GDM1 (cell line): ENCODE data around the gene AFAP1L2.
"Not testable (repeated sequence)": the region's sequence is repeated elsewhere in the genome, so short reads cannot be mapped to it uniquely, and the experiment has no call there.

Source experiments
- DNase-seq: peaks from one replicate; lab custom pipeline; 2025; lab: John Stamatoyannopoulos, UW

The AFAP1L2 gene

DNA sequence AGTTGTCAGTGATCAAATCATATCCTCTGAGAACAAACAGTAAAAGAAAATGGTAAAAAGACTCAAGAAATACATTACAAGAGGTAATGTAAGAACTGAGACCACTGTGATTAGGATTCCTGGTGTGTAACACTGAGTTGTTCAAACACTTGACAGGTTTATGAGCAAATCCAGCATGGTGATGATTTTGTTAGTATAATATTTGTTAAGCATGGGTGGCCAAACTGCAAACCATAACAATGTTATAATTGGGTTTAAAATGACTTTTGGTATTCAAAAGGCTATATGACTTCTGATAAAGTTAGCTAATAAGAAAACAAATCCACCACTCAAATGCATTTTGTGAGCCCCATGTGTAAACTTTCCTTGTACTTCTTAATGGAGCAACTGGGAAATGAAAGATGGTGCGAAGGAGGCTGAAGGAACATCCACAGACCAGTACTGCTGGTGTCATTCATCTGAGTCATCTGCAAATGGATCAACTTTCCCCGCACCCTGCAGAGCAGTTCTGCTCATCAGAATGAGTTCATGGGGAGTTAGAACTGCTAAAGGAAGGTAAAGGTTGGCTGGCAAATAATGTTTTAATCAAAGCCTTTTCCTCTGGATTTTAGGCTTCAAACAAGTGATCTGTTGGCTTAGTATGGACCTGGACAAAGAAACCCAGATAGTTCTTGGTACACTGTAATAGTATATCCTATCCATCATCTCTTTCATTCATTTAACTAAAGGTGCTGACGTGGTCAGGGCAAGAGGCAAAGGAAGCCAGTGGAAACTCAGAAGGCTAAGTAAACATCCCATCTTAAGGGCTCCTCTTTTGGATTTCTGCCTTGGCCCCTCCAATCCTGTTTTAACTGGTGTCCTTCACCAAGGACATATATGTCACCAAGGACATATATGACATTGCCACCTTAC, 45.0 kb downstream of the AFAP1L2 start:
- DNase-seq: no peak

DNA sequence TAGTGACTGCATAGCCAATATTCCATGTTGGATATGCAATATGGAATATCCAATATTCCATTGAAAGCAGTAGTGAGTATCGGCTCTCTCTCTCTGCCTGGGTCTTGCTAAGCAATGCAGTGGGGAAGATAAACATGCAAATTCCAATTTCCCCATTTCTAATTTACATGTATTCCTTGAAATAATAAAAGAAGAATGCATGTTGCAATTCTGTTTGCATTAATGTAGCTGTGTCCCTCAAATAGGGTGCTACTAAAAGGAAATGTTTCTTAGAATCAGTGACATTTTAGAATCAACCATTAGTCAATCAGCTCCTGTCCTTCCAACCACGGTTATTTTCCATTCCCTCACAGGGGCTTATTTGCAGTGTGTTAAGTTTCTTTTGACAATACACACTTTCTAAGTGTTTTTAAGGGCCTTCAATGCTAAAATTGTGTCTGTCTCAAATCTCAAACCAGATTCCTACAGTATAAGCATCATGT, 46.7 kb downstream of the AFAP1L2 start:
- no peak for DNase-seq

DNA sequence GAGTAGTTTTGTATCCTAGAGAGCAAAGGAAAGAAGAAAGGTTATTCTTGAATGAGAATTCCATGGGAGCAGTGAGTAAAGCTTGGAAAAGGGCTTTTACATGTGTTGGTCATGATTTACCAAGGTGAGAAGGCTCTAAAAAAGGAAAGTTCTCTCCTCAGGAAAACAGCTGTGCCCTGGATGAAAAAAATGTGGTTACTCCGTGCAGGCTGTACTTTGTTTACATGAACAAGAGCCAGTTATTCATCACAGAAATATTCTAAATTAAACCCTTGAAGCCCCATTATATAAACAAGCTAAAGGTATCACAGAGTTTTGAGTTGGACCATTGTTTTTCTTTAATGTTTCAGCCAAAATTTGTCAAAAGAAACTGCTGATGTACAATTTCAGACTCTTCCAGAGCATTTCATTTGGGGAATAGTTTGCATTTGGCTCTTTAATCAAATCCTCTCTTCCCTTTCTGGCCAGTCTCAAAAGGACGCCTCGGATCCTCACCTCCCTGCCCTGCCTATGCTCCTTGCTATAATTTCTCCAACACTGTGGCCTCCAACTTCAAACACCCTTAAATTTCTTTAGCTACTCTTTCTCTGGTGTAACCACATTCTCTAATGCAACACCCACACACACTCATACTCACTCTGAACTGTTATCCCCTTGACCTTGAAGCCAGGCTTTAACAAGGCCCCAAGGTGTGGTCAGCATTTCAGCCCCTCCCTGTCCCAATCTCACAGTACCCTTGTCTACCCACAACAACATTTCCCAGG, 47.4 kb downstream of the AFAP1L2 start:
- no peak for DNase-seq

DNA sequence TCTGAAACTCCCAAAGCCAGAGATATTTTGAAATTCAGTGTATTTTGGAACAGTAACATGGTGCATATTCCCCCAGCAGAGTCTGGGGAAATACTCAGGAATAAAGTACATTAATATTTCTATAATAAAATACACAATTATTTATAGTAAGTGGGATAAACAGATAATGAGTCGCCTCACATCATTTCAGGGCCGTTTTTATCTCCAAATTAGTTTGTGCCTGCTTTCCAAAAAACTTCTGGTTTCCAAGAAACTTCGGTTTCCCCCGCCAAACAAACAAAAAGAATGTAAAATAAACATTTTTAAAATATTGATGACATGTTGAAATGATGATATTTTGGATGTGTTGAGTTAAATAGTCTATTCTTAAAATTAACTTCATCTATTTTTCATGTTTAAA, 48.2 kb downstream of the AFAP1L2 start:
- no peak for DNase-seq

DNA sequence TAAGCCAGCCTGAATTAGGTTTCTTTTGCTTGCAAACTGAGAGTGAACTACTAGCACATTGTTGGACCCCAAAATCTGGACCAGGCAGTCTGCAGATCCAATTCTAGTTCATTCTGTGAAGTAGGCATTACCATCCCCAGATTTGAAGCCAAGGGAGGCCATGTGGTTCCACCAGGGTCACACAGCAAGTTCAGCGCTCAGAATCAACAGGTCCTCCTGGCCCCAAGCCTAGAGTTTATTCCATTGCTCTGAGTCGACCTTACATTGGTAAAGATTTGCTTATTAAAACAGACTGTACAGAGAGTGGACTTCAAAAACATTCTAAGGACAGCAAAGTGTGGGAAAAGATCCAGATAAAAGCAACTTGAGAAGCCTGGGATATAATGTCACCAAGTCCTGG, 50.9 kb downstream of the AFAP1L2 start:
- DNase-seq: no peak

DNA sequence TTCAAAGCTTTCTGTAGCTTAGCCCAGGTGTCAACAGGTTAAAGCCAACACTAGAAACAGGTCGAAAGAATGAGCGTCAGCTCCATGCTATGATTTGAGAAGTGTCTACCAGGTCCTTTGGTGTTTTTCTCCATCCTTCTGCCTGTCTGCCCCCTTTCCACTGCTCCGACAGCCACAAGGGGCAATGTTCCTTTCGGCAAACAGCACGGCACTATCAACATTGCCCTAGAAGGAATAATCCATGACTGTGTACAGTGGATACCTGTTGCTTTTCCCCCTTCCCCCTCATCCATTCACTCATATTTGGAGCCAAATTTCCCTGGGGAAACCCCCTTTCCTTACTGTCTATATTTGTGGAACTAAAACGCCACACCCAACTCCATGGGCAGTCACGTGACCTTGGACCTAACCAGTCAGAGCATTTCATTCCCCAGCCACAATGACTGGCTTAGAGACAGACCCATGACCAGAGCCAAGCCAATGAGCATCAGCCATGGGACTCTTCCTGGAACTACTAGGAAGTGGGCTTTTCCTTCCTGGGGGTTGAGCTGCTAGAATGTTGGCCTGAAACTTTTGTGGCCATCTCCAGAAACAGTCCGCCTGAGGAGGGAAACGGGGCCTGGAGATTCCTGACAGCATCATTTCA, 51.5 kb downstream of the AFAP1L2 start:
- DNase-seq: no peak

DNA sequence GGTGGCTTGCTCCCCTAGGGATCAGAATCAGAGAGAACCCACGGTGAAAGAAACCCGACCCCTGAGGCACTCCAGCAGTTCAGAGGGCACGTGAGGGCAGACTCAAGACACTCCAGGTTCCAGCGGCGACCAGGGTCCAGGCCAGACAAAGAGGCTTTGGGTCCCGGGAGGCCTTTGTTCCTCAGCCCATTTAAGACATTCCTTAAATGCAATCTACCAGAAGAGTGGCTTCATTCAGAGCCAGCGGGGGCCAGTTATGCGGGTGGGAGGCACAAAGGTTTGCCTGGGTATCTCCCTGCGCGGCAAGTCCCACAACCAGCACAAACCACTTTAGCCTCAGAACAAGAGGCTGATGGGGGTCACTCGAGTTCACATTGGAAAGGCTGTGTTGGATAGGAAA, 53.6 kb downstream of the AFAP1L2 start:
- DNase-seq: no peak

DNA sequence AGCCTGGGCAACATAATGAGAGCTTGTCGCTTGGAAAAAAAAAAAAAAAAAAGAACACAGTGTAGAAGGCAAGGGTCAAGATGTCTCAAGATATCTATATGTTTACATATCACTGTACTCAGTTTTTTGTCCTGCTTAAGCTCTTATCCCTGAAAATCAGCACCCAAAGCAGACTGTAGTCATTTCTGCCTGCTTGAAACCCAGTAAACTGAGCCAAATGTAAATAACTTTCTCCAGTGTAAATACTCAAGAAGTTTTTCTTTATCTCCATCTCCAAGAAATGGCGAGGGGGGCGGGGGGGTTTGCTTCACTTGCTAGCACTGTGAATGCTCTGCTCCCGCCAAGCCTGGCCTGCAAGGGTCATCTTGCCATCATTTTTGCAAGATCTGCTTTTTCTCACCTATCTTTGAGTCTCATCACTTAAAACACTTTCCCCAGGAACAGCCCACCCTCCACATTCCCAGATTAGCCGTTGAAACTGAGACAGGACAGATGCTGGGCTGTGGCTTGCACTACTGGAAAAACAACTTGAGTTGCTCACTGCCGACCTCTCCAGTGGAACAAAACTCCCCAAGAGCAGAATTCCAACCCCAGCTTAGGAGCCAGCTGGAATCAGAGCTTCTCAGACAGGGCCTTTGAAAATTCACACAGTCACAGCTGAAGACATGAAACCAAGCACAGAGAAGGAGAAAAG, 54.6 kb downstream of the AFAP1L2 start:
- DNase-seq: no peak

DNA sequence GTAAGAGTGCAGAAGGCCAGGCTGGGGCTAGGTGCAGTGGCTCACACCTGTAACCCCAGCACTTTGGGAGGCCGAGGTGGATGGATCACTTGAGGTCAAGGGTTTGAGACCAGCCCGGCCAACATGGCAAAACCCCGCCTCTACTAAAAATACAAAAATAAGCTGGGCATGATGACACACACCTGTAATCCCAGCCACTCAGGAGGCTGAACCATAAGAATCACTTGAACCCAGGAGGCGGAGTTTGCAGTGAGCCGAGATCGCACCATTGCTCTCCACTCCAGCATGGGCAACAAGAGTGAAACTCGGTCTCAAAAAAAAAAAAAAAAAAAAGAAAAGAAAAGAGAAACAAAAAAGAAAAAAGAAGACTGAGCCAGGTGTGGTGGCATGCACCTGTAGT, 55.2 kb downstream of the AFAP1L2 start:
- DNase-seq: not testable (repeated sequence)

DNA sequence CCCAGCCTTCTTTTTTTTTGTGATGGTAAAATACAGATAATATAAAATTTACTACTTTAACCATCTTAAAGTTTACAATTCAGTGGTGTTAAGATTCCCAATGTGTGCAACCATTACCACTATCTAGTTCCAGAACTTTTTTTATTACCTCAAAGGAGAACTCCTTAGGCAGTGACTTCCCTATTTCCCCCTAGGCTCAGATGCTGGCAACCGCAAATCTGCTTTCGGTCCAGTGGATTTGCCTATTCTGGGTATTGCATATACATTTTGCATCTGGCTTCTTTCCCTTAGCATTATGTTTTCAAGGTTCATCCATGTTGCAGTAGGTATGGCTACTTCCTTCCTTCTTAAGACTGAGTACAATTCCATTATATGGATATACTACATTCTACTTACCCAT, 56.5 kb downstream of the AFAP1L2 start:
- DNase-seq: no peak

DNA sequence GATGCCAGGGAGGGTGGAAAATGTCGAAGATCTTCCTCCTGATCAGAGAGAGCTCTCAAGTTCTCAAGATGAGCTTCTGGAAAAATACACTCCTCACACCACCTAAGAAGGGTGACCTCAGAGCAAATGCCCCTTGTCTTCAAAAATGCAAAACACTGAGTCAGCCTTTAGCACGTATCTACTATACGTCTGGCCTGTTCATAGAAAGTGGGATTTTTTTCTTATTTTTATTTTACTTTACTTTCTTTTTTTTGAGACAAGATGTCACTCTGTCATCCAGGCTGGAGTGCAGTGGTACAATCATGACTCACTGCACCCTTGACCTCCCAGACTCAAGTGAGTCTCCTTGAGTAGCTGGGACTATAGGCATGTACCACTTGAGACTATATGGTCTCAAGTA, 57.1 kb downstream of the AFAP1L2 start:
- DNase-seq: no peak

DNA sequence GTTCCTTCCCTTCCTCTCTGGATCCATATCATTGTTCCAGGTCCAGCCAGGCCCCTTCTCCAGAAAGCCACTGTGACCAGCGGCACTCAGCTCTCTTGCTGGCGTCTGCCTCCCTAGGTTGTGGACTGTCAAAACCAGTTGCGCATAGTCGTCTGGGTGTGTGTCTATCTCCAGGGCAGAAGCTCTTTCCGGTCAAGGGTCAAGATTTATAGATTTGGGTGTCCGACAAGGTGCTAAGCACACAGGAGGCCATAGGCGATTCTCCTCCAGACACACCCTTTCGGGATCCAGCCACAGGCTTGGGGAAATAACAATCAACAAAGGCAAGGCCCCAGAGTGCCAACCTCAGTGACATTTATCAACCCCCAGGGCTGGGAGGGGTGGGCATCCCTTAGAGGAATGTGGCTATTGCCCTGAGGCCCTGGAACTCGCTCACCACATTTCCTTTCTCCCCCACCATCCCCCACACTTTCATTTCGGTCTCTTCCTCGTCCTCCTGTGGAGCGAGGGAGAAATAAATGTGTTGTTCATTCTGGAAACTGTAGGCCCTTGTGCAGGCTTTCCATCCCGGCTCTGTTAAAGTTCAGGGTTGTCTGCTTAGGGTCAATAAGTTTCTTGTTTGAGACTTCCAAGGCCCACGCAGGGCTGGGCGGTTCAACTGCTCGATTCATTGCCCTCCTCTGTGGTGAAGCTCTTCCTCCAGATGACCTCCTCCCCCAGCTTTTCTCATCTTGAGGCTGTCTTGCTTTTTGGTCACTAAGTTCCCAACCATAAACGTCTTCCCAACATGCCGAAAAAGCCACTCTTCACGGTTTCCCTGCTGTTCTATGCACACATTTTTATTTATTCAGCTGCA, 57.9 kb downstream of the AFAP1L2 start:
- DNase-seq: no peak

DNA sequence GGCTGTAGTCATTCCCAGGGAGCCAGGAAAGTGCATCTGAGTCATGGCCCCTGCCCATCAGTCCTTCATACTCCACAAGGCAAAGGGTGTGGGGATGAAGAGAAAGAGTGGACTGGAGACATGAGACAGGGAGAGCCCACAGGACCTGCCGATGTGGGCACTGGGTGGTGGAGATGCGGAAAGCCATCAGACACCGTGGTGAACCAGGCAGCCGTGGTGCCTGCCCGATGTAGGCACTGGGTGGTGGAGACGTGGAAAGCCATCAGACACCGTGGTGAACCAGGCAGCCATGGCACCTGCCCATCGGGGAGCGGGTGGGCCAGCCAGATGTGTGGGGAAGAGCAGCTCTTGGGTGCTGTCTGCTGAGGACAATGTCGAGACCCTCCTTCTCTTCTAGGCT, 58.6 kb downstream of the AFAP1L2 start:
- DNase-seq: no peak

DNA sequence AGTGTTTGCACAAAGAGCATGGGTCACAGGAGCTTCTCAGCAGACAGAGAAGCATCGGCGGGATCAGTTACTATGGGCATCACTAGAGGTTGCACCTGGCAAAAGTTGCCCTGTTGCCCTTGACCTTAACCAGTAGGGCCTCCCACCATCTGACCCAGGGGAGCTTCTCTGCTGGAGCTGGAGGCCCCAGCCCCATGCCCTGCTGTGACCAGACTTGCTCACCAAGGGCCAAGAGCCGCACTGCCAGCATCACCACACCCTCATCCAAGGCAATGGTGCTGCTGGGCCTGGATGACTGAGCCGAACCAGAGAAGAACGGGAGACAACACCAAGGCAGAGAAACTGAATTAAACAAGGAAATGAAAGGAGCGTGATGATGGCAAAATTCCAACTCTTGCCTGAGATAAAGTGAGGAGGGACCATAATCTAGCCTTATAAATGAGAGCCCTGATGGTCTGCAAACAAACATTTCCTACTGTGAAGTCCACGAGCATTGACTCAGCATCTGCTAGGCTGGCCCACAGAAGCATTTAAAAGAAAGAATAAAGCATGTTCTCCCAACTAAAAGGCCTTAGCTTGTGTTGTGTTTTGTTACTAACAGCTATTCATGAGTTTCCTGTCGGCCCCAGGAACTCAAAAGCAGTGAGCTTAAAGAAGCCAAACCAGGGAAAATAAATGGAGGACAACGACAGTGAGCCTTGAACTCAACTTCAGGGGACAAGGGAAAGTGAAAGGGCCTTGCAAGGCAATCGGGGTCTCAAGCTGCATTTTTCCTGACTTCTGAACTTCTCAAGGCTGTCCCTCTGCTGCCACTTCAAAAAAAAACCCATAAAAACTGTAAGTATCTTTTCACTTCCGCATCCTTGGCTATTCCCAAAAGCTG, 60.4 kb downstream of the AFAP1L2 start:
- DNase-seq: no peak

DNA sequence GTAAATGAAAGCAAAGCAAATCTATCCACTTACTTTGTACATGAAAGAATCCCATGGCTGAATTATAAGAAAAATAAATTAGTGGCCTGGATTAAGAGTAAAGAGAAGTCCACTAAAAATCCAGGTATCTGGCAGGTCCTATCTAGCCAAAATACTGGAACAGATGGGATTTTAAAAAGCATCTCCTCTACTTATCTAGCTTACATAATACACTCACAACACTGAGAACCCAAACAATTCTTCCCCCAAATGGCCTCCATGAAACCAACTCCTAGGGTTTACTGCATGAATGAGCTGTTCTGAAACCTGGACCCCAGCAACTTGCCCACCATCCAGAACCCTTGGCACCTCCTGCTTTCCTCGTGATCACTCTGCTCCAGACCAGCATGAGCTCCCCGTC, 61.3 kb downstream of the AFAP1L2 start:
- no peak for DNase-seq

DNA sequence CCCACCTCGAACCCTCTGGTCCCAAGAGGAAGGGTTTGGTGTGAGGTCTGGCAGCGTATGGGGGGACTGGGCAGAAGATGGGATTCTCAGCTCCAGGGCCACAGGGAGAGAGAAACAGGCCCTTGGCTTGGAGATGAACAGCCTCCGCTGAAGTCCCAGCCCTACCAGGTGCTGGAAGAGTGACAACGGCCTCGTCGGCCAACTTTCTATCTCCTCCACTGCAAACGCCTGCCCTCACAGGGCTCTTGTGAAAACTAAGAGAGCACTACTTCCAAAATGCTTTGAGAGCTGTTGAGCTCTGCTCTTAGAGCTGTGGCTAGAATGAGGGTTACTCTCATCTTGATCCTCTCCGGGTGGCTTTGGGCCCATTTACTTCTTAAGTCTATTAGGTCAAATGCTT, 63.5 kb downstream of the AFAP1L2 start:
- DNase-seq: no peak

DNA sequence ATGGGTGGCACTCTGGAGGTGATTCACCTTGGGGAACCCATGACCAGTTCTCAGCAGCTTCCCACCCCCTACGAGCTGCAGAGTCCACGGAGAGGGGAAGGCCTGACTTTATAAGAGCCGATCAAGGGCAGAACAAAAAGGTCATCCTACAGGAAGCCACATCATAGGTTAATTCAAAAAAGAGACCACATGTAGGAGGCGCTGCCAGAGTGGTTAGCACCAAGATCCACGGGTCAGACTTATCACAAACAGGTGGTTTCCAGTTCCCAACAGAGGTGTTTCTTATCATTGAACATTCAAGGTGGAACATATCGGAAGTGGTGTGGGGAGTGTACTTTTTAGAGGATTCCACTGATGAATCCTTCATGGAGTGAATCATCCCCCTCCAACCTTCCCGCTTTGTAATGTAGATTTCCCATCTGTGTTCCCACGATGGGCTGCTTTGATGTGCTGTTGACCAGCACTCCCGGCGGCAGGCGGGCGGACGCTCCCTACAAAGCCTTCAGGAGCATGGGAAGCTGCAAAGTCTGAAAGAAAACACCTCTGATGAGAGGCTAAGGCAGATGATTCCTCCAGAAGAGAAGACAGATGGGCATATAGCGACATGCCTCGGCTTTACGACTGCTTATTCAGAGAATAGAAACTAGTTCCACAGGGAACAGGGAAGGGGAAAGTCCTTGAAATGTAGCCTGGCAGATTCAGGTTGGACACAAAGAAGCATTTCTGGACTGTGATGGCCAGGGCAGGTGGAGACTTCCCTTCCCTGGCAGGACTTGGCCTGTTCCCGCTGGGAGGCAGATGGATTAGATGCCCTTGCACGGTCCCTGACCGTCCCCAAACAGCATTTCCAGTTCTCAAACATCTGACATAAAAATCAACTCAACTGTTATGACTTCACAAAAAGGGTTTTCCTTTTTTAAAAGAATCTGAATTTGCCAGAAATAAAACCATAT, 66.5 kb downstream of the AFAP1L2 start:
- no peak for DNase-seq

DNA sequence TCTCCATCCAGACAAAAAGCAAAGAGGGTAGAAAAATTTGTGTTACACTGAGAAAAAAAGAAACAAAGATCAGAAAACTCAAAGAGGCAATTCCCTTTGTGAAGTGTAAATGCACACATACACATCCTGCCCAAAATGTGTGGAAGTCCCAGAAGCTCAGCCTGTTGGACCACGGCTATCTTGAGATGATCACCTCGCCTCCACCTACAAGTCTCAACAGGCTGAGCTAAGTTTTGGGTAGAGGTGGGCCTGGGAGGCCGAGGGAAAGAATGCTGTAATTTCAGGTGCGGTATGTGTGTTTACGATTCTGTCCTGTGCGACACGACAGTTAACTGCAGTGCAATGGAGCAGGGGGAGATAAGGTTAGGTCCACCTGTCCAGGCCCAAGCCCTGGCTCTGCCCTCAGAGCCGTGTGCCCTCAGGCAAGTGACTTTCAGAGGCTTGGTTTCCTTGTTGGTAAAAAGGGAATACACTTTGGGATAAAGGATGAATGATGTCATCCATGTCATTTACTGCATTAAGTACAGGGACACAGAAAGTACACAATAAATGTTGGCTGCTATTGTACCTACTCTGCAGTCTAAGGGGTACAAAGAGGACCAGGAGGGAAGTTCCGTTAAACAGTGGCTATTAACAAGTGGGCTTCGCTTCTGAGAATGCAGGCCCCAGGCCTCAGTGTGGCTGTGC, 67.3 kb downstream of the AFAP1L2 start:
- DNase-seq: no peak
